SK-N-SH (cell line): Measurements from ENCODE around the gene KRT37.

Experiments
- CTCF ChIP-seq: fragments of 200-600 bp; sonication (generic); IDR thresholded peaks from 2 replicates; pipeline ENCODE4 v1.6.1; 2017; ENCODE audit warnings: antibody characterized with exemption, mild to moderate bottlenecking, moderate library complexity
- EP300 ChIP-seq, 2 experiments: IDR thresholded peaks; 2 replicates each; pipeline versions ENCODE4 v1.4.0 to v1.6.1; 2012; ENCODE audit warnings: borderline replicate concordance in 1 of 2, low read depth in 1 of 2, low read length in 1 of 2
- EZH2phosphoT487 ChIP-seq: fragments of 200-600 bp; sonication (generic); IDR thresholded peaks from 2 replicates; pipeline ENCODE4 v1.6.1; 2017; ENCODE audit warnings: low read depth, mixed run types, mild to moderate bottlenecking, antibody characterized with exemption, moderate library complexity, borderline replicate concordance
- FOXM1 ChIP-seq: IDR thresholded peaks from 2 replicates; pipeline ENCODE4 v1.4.0; 2012; ENCODE audit warnings: low read depth, mild to moderate bottlenecking
- JUND ChIP-seq: IDR thresholded peaks from 2 replicates; pipeline ENCODE4 v1.4.0; 2012
- MAX ChIP-seq: IDR thresholded peaks from 2 replicates; pipeline ENCODE4 v1.4.0; 2012; ENCODE audit warnings: low read depth
- MEF2A ChIP-seq: IDR thresholded peaks from 2 replicates; pipeline ENCODE4 v1.4.0; 2012; ENCODE audit warnings: low read depth, borderline replicate concordance
- NFIC ChIP-seq: IDR thresholded peaks from 2 replicates; pipeline ENCODE4 v1.4.0; 2012; ENCODE audit warnings: borderline replicate concordance
- REST ChIP-seq: IDR thresholded peaks from 2 replicates; pipeline ENCODE4 v1.6.1; 2012; ENCODE audit warnings: mild to moderate bottlenecking, low read depth, low read length, moderate library complexity
- SIN3A ChIP-seq: IDR thresholded peaks from 2 replicates; pipeline ENCODE4 v1.6.1; 2012; ENCODE audit warnings: low read depth, mild to moderate bottlenecking, low read length, moderate library complexity, borderline replicate concordance
- SMC3 ChIP-seq: IDR thresholded peaks from 2 replicates; pipeline ENCODE4 v1.6.1; 2012; ENCODE audit warnings: low read depth, low read length, improper control_type of control experiment
- TAF1 ChIP-seq: IDR thresholded peaks from 2 replicates; pipeline ENCODE4 v1.6.1; 2012; ENCODE audit warnings: low read depth, mild to moderate bottlenecking, low read length, moderate library complexity, borderline replicate concordance
- USF1 ChIP-seq: IDR thresholded peaks from 2 replicates; pipeline ENCODE4 v1.4.0; 2012; ENCODE audit warnings: low read depth, borderline replicate concordance
- YY1 ChIP-seq: IDR thresholded peaks from 2 replicates; pipeline ENCODE4 v1.4.0; 2012; ENCODE audit warnings: low read depth, mild to moderate bottlenecking

GRCh38 chr17:41390411-41390938 lies 33.9 kb downstream of the KRT37 start:
- TF ChIP-seq MEF2A (no peak), EP300 (IDR thresholded peaks at IDR 0.05; ENCODE audit: borderline replicate concordance in 1 of 2, low read depth in 1 of 2, low read length in 1 of 2) (no peak), CTCF (no peak), REST (no peak), JUND (no peak), MAX (no peak), SMC3 (no peak), USF1 (no peak), TAF1 (no peak), YY1 (no peak), EZH2phosphoT487 (no peak), NFIC (no peak), FOXM1 (no peak), SIN3A (no peak)
